Measurements from ENCODE around the gene PSMD8. TPM values are rescaled to one million over a fixed set of nuclear protein-coding genes. Genes with fewer than 3 reads are reported as not detected.
"Not testable (repeated sequence)": the region's sequence is repeated elsewhere in the genome, so short reads cannot be mapped to it uniquely, and the experiment has no call there.

The PSMD8 gene
- total and polyA plus RNA-seq, 2 experiments from 2014 or later, result 231 to 292 TPM

GRCh38 chr19:38333245-38333644 lies 41.1 kb upstream of the PSMD8 start:
- no peak overlapping the region for H3K4me3 ChIP-seq
- H3K27me3 ChIP-seq (replicated peaks; ENCODE audit: insufficient read depth), result no peaks in the 10 kb centered on the region
- no peaks in the 10 kb centered on the region for H3K79me2 ChIP-seq (ENCODE audit: insufficient read depth)
- peak; percentile 36 for DNase-seq
- no peak overlapping the region for H3K27ac ChIP-seq
- no peak overlapping the region for H3K9ac ChIP-seq
- in situ Hi-C loops (cut with MboI), result loop anchor here (5.0 kb wide), 1 partner anchor 81 kb away; no protein-coding TSS in a partner anchor
- 76 to 80% methylated on average over 8 to 9 of the region's 9 CpGs for WGBS, 2 experiments (ENCODE audit: low coverage in 1 of 2, low lambda C conversion rate in 2 of 2, missing lambda C conversion rate in 2 of 2)
- no peak overlapping the region for H2AFZ ChIP-seq
- H3K9me2 ChIP-seq (ENCODE audit: insufficient read depth), result no peaks in the 10 kb centered on the region
- H3K9me3 ChIP-seq (ENCODE audit: low read depth), result no peaks in the 10 kb centered on the region
- H3K36me3 ChIP-seq (ENCODE audit: low read depth), result 0 out of 2 replicates have a peak, but pooled peaks cover 5% of the 10 kb centered on the region
- no peak for TF ChIP-seq EZH2phosphoT487 (IDR thresholded peaks at IDR 0.05; ENCODE audit: insufficient read depth, low read depth)
- TF ChIP-seq EZH2 (IDR thresholded peaks at IDR 0.05; ENCODE audit: insufficient read depth, poor library complexity, severe bottlenecking), result no peak
- no peaks in the 10 kb centered on the region for H4K20me1 ChIP-seq (ENCODE audit: insufficient read depth)
- peaks cover 10% of the 10 kb centered on the region; the same call in 1 of the 2 replicates for H3F3A ChIP-seq (ENCODE audit: insufficient read depth)
- no peaks in the 10 kb centered on the region for H3K4me1 ChIP-seq (ENCODE audit: insufficient read depth)
- H3K4me2 ChIP-seq (ENCODE audit: unreplicated experiment), result no peak overlapping the region

GRCh38 chr19:38335949-38336637 lies 38.3 kb upstream of the PSMD8 start:
- H4K20me1 ChIP-seq (ENCODE audit: insufficient read depth), result no peaks in the 10 kb centered on the region
- peak overlapping the region; percentile 87 for H3K4me3 ChIP-seq
- peak overlapping the region; percentile 93 for H3K4me2 ChIP-seq (ENCODE audit: unreplicated experiment)
- H3K9ac ChIP-seq, result peak overlapping the region; percentile 65
- H3K27ac ChIP-seq, result peak overlapping the region; percentile 51
- H3K9me3 ChIP-seq (ENCODE audit: low read depth), result no peaks in the 10 kb centered on the region
- H3K4me1 ChIP-seq (ENCODE audit: insufficient read depth), result no peaks in the 10 kb centered on the region
- TF ChIP-seq EZH2phosphoT487 (IDR thresholded peaks at IDR 0.05; ENCODE audit: insufficient read depth, low read depth), result no peak
- H3K27me3 ChIP-seq (replicated peaks; ENCODE audit: insufficient read depth), result no peaks in the 10 kb centered on the region
- H3K36me3 ChIP-seq (ENCODE audit: low read depth), result no peaks in the 10 kb centered on the region
- H3K9me2 ChIP-seq (ENCODE audit: insufficient read depth), result no peaks in the 10 kb centered on the region
- peak; percentile 98 for DNase-seq
- WGBS, 2 experiments (ENCODE audit: low coverage in 1 of 2, low lambda C conversion rate in 2 of 2, missing lambda C conversion rate in 2 of 2), result 1 to 2% methylated on average over 11 to 52 of the region's 52 CpGs
- peak overlapping the region; percentile 99 for H2AFZ ChIP-seq
- peaks cover 9% of the 10 kb centered on the region; the same call in 1 of the 2 replicates for H3F3A ChIP-seq (ENCODE audit: insufficient read depth)
- no peaks in the 10 kb centered on the region for H3K79me2 ChIP-seq (ENCODE audit: insufficient read depth)
- in situ Hi-C loops (cut with MboI), result no loop called here

GRCh38 chr19:38336638-38337359 lies 37.6 kb upstream of the PSMD8 start:
- Histone ChIP-seq H3K27ac (peak overlapping the region; percentile 44), H3K9ac (peak overlapping the region; percentile 65), H3K36me3 (ENCODE audit: low read depth) (no peaks in the 10 kb centered on the region), H3K9me3 (ENCODE audit: low read depth) (no peaks in the 10 kb centered on the region), H2AFZ (peak overlapping the region; percentile 99), H3K4me2 (ENCODE audit: unreplicated experiment) (peak overlapping the region; percentile 93), H3K4me1 (ENCODE audit: insufficient read depth) (no peaks in the 10 kb centered on the region), H3K27me3 (replicated peaks; ENCODE audit: insufficient read depth) (no peaks in the 10 kb centered on the region), H3K79me2 (ENCODE audit: insufficient read depth) (no peaks in the 10 kb centered on the region), H4K20me1 (ENCODE audit: insufficient read depth) (no peaks in the 10 kb centered on the region), H3K4me3 (peak overlapping the region; percentile 87), H3F3A (ENCODE audit: insufficient read depth) (peaks cover 2% of the 10 kb centered on the region; the same call in 1 of the 2 replicates), H3K9me2 (ENCODE audit: insufficient read depth) (no peaks in the 10 kb centered on the region)
- in situ Hi-C loops (cut with MboI), result no loop called here
- TF ChIP-seq EZH2 (IDR thresholded peaks at IDR 0.05; ENCODE audit: insufficient read depth, poor library complexity, severe bottlenecking) (no peak), EZH2phosphoT487 (IDR thresholded peaks at IDR 0.05; ENCODE audit: insufficient read depth, low read depth) (no peak)
- DNase-seq, result peak; percentile 97
- 6 to 10% methylated on average over 32 to 41 of the region's 41 CpGs for WGBS, 2 experiments (ENCODE audit: low coverage in 1 of 2, low lambda C conversion rate in 2 of 2, missing lambda C conversion rate in 2 of 2)

- in situ Hi-C loops (cut with MboI), result no loop called here
- 77% methylated on average over 10 of the region's 10 CpGs for WGBS, 2 experiments (ENCODE audit: low coverage in 1 of 2, low lambda C conversion rate in 2 of 2, missing lambda C conversion rate in 2 of 2)
- no peaks in the 10 kb centered on the region for H3K79me2 ChIP-seq (ENCODE audit: insufficient read depth)
- H3K27ac ChIP-seq, result no peak overlapping the region
- H3K9me2 ChIP-seq (ENCODE audit: insufficient read depth), result no peaks in the 10 kb centered on the region
- H2AFZ ChIP-seq, result 0 out of 2 replicates have a peak overlapping the region, but pooled peaks have one; percentile 99
- H3K36me3 ChIP-seq (ENCODE audit: low read depth), result no peaks in the 10 kb centered on the region
- no peaks in the 10 kb centered on the region for H3K4me1 ChIP-seq (ENCODE audit: insufficient read depth)
- no peaks in the 10 kb centered on the region for H3F3A ChIP-seq (ENCODE audit: insufficient read depth)
- TF ChIP-seq EZH2 (IDR thresholded peaks at IDR 0.05; ENCODE audit: insufficient read depth, poor library complexity, severe bottlenecking) (no peak), EZH2phosphoT487 (IDR thresholded peaks at IDR 0.05; ENCODE audit: insufficient read depth, low read depth) (no peak)
- no peaks in the 10 kb centered on the region for H4K20me1 ChIP-seq (ENCODE audit: insufficient read depth)
- H3K9ac ChIP-seq, result no peak overlapping the region
- peak overlapping the region; percentile 93 for H3K4me2 ChIP-seq (ENCODE audit: unreplicated experiment)
- no peaks in the 10 kb centered on the region for H3K9me3 ChIP-seq (ENCODE audit: low read depth)
- H3K4me3 ChIP-seq, result peak overlapping the region; percentile 87
- no peak for DNase-seq
- H3K27me3 ChIP-seq (replicated peaks; ENCODE audit: insufficient read depth), result no peaks in the 10 kb centered on the region
Measured at GRCh38 chr19:38337360-38337653, 37.1 kb upstream of the PSMD8 start.

GRCh38 chr19:38339011-38339410 lies 35.4 kb upstream of the PSMD8 start:
- H3K27me3 ChIP-seq (replicated peaks; ENCODE audit: insufficient read depth); H3K4me1 ChIP-seq (ENCODE audit: insufficient read depth); H2AFZ ChIP-seq; H4K20me1 ChIP-seq (ENCODE audit: insufficient read depth); H3F3A ChIP-seq (ENCODE audit: insufficient read depth); H3K27ac ChIP-seq; H3K36me3 ChIP-seq (ENCODE audit: low read depth); H3K9ac ChIP-seq; H3K9me3 ChIP-seq (ENCODE audit: low read depth); H3K4me2 ChIP-seq (ENCODE audit: unreplicated experiment); DNase-seq; in situ Hi-C loops (cut with MboI); H3K4me3 ChIP-seq; H3K79me2 ChIP-seq (ENCODE audit: insufficient read depth); H3K9me2 ChIP-seq (ENCODE audit: insufficient read depth): not testable (repeated sequence)
- WGBS, 2 experiments (ENCODE audit: low coverage in 1 of 2, low lambda C conversion rate in 2 of 2, missing lambda C conversion rate in 2 of 2), result 64 to 65% methylated on average over 4 of the region's 4 CpGs
